Inferior parietal cortex (tissue), 1 donor: ENCODE results near the gene RPTOR.

Source experiments
- DNase-seq: peaks from one replicate; pipeline ENCODE4 v3.0.0-alpha.2; 2016; ENCODE audit errors: extremely low spot score

The RPTOR gene

DNA sequence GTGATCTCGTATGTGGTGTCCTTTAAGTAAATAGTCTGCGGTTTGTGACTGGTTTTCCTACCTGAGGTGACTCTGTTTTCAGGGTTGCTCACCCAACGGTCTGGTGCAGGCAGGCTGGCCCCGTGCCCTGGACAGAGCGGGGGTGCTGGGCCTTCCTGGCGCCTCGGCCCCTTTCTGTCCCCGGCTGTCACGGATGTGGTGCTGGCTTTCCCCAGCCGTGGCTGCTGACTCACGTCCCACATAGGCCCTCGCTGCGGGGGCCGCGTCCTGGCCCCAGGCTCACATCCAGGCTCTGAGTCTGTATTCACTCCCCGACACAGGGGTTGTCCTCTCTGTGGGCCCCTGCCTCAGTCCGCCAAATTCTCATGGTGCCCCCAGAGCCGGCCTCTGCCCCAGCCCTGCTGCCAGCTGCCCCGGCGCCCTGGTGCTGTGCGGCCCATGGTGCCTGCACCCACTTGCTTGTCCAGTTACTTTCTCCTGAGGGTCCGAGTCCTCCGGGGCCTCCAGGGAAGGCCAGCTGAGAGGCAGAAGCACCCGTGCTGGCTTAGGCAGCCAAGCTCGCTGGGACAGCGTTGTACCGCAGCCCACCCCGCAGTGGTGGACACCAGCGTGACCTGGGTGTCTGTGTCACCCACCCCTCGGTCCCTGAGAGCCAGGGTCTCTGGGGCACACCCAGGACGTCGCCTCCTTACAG, 452.9 kb downstream of the RPTOR start:
- DNase-seq: no peak

DNA sequence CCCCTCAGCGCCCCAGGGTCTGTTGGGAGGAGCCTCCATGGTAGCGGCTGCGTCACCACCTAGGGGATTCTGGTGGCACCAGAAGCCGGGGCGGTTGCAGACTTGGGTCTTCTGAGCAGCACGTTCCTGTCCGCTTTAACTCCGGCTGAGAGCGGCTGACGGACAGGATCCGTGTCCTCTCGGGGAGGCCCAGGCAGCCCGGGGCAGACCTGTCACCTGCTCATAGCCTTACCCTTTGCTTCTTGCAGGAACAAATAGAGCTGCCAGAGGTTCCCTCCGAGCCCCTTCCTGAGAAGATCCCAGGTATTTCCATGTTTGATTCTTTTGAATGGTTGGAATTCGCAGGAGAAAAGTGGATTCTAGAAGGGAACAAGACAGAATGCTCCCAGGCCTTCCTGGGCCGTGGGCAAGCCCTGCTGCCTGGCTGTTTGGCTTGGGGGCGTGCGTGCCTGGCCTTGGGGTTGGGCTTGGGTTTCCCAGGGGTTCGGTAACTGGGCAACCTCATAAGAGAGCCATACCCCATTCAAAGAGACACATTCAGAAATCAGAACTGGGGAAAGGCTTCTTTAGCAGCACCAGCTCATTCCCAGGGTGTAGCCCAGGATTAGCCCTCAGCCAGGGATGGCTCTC, 453.6 kb downstream of the RPTOR start:
- no peak for DNase-seq

DNA sequence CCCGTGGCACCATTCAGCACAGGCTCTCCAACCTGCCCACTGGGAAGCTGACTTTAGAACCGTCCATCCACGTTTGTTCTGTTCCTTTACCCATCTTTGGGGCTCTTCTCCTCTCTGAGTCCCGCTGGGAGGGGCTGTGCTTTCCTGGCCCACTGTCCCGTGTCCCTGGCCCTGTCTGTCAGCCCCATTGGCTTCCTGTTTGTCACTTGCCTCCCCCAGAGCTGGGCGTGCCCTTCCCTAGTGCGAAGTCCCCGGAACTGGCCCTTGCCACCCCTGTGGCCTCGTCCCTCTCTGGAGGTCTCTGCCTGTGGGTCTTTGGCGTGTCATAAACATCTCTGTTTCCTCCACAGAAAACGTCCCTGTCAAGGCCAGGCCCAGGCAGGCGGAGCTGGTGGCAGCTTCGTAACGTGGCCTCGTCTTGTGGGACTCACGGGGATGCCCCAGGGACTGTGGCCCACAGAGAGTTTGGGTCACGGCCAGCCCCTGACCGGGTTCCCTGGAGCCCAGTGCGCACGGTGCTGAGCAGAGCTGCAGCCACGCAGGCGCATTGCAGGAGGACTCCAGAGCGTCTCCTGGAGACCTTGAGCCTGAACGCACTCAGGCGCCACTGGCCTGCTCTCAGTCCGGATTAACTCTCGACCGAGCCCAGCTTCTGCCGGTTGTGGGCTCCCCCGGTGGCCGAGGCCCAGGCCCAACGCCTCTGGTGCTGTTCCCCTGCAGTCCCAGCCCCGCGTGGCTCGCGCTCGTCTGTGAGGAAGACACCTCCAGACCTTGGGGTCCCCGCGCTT, 454.3 kb downstream of the RPTOR start:
- DNase-seq: no peak

- no peak for DNase-seq
These were observed 455.1 kb downstream of the RPTOR start for GRCh38 chr17:80999536-81000333.

DNA sequence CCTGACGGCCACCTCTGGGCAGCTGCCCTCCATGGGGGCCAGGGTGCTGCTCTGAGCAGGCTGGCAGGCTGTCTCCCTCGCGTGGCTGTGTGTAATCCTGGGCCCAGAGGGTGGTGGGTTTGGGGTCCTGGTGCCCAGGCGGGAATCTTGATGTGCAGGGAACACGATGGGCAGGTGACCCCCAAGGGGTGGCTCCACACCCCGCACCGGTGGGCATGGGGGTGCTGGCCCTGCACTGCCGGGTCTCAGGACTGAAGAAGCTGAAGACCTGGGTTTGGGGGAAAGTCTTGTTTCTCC, 455.6 kb downstream of the RPTOR start:
- DNase-seq: no peak

DNA sequence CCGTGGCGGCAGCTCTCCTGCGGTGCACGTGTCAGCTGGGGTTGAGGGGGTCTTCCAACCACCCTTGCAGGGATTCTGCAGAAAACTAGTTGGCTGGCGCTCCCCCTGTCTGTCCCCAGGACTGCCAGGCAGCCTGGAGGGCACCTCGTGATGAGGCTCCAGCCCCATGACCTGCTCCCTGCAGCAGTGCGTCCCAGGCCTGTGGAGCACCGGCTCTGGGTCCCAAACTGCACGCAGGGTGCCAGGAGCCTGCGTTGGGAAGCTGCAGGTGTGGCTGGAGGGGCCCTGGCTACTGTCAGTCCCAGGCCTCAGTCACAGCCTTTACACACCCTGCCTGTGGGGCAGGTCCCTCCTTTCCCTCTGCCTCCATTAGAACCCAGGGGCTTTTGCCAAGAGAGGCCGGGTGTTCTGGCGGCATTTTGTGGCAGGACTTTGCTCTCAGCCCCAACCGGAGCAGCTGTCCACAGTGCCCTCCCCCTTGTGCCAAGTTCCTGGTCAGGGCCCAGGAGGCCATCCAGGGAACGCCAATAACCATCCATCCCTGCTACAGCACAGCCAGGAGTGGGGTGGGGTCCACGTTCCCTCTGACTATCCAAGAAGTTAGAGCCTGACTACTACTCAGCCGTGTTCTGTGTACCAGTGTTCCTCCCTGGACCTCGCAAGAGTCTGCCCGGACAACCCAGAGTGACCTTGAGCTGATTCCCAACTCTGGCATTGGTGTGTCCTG, 456.2 kb downstream of the RPTOR start:
- DNase-seq: no peak

DNA sequence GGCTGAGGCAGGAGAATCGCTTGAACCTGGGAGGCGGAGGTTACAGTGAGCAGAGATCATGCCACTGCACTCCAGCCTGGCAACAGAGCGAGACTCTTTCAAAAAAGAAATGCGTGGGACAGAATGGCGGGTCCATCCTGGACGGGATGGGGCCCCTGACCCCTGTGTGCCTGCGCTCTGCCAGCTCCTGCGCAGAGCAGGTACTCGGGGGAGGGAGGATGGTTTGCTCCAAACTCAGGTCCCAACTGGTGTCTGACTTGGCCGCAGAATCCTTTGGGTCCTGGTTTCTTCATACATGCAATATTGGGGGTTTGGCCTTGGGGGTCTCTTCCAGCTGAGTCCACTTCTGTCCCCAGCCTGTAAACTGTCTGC, 457.4 kb downstream of the RPTOR start:
- no peak for DNase-seq

- DNase-seq: no peak
These were observed 458.0 kb downstream of the RPTOR start for GRCh38 chr17:81002409-81003361.

DNA sequence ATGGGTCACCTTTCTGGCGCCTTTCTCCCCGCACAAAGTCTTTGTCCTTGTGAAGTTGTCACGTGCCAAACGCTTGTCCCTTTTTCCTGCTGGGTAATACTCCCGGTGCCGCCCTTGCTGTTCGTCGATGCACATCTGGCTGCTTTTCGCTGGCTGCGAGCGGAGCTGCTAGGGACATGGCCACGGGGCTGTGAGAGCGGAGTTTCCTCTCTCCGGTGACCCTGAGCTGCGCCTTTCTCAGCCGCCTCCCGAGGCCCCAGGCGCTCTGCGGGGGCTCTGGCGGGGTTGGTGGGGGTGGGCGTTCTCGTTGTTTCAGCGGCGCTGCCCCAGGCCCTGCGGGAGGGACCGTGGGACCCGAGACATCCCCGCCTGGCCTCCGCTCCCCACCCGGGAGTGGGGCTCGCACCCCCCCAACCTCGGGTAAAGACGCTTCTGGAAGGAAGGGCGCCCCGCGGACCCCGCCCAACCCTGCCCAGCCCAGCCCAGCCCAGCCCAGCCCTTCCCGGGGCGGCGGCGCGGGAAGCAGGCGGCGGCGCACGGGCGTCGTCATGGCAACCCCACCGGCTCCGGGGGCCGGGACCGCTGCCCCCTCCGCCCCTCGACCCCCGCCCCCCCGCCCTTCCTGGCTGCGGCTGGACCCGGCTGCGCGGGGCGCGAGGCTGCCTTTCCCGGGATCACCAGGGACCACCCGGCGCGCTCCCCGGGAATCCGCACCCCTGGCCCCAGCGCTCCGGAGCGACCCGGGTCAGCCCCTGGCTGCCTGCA, 459.3 kb downstream of the RPTOR start:
- DNase-seq: no peak

GRCh38 chr17:81006891-81007290, 462.3 kb downstream of the RPTOR start:
- DNase-seq: no peak

DNA sequence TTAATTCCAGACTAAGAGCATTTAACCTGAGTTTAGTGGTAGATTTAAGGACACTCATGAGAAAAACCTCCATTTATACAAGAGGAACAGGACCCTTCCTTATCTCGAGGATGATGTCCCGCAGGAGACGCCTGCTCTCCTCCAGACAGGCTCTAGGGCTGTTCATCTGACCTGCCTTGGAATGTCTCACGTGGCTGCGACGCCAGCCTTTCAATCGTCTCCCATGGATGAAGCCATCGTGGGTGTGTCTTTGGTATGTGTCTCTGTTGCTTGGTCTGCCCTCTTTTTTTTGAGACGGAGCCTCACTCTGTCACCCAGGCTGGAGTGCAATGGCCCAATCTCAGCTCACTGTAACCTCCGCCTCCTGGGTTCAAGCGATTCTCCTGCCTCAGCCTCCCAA, 463.5 kb downstream of the RPTOR start:
- no peak for DNase-seq

- no peak for DNase-seq
These were observed 464.5 kb downstream of the RPTOR start for GRCh38 chr17:81009136-81009535.

DNA sequence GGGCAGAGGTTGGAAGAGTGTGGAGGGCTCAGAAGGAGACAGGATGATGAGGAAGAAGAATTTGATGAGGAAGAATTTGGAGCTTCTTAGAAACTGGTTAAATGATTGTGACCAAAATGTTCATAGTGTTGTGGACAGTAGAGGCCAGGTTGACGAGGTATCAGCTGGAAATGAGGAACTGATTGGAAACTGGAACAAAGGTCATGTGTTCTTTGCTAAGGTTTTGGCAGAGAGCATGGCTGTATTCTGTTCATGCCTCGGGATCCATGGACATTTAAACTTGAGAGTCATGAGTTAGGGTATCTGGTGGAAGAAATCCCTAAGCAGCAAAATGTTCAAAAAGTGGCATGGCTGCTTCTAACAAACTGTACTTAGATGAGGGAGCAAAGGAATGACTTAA, 466.3 kb downstream of the RPTOR start:
- DNase-seq: no peak

- no peak for DNase-seq
These were observed 467.3 kb downstream of the RPTOR start for GRCh38 chr17:81011951-81012350.

- DNase-seq: no peak
These were observed 468.2 kb downstream of the RPTOR start for GRCh38 chr17:81012574-81013447.

DNA sequence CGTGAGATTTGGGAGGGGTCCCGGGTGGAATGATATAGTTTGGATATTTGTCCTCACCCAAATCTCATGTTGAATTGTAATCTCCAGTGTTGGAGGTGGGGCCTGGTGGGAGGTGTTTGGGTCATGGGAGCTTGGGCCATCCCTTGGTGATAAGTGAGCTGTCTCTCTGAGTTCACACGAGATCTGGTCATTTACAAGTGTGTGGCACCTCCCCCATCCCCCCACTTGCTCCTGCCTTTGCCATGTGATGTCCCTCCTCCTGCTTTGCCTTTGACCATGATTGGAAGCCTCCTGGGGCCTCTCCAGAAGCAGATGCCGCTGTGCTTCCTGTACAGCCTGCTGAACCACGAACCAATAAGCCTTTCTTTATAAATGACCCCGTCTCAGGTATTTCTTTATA, 469.0 kb downstream of the RPTOR start:
- DNase-seq: no peak

DNA sequence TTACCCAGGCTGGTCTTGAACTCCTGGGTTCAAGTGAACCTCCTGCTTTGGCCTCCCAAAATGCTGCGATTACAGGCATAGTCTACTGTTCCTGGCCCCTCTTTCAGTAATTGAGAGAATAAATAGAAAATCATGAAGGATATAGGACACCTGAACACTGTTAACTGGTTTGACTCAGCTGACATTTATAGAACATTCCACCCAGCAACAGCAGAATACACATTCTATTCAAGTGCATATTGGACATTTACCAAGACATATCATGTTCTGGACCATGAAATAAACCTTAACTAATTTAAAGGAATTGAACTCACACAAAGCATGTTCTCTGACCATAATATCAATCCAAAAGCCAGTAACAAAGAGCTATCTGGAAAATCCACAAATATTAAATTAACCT, 470.5 kb downstream of the RPTOR start:
- DNase-seq: no peak
